SKM-1 (cell line): ENCODE measurements around the gene OLFM2.
"Not testable (repeated sequence)": the region's sequence is repeated elsewhere in the genome, so short reads cannot be mapped to it uniquely, and the experiment has no call there.

Experiments
- DNase-seq: peaks from one replicate; lab custom pipeline; 2025; ENCODE audit not compliant: unreplicated experiment; lab: John Stamatoyannopoulos, UW

OLFM2 gene

GRCh38 chr19:9943744-9944143 lies 7.4 kb upstream of the OLFM2 start:
- DNase-seq = no peak

DNA sequence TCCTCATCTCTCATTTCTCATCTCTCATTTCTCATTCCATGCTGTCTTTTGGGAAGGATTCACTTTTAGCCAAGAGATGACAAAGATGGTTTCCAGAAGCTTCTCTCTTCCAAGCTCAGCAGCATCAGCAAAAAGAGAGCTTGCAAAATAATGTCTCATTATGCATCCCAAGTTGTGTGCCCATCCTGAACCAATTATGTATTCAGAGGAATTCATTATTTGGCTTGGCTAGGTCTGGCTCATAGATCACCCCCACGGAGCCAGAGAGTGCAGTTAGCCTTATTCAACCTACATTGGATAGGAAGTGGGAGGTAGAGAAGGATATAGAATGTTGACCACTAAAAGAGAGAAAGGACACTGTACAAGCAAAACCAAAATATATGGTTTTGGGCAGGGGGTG lies 5.4 kb upstream of the OLFM2 start:
- DNase-seq = no peak

- DNase-seq = no peak
These were observed 4.9 kb upstream of the OLFM2 start for GRCh38 chr19:9941231-9941630.

- DNase-seq = no peak
These were observed 4.5 kb upstream of the OLFM2 start for GRCh38 chr19:9940778-9941177.

GRCh38 chr19:9939301-9939913 lies 3.1 kb upstream of the OLFM2 start:
- no peak for DNase-seq

DNA sequence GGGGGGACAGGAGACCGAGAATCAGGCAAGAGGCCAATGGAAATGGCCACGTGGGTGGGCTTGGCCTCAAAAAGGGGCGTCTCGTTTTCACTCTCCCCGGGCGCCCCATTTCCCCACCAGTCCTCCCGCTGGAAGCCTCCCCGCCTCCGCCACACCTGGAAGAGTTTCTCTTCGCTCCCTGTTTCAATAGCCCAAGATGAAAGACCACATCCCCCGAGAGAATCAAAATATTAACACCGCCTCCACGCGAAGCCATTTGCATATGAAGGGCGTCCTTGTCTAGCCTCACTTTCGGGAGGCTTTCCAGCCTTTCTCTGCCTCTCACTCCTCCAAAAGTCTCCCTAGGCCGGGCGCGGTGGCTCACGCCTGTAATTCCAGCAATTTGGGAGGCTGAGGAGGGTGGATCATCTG lies 691 bp upstream of the OLFM2 start:
- DNase-seq = no peak

DNA sequence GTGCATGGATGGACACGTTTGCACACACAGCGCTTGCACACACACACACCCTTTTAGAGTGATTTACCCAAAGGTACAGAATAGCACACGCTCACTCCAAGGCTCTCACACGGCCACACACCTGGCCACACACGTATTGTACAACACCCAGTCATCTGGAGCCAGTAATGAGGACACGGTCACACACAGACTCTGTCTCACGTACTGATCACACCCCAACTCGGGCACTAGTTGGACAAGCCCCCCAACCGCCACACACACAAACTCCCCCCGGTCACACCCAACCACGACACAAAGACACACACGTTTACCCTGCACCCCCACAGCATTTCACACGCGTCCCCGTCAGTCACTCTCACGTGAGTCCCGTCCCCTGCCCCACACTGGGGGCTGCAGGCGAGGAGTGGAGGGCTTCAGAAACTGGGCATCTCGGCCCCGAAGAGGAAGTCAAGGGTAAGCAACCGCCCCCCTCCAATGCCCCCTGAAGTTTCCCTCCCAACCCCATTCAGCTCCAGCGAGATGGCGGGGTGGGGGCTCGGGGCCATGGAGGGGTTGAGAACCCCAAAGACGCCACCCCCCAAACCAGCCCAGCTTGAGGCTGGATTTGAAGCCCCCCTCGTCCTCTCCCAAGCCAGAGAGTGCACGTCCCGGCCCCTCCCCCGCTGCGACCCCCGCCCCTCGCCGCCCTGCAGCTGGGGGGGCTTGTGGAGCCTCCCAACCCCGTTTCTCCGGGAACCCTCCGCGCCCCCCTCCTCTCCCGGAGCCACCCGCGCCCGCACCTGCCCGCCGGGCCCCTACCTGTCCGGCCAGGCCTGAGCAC lies 599 bp downstream of the OLFM2 start:
- no peak for DNase-seq

DNA sequence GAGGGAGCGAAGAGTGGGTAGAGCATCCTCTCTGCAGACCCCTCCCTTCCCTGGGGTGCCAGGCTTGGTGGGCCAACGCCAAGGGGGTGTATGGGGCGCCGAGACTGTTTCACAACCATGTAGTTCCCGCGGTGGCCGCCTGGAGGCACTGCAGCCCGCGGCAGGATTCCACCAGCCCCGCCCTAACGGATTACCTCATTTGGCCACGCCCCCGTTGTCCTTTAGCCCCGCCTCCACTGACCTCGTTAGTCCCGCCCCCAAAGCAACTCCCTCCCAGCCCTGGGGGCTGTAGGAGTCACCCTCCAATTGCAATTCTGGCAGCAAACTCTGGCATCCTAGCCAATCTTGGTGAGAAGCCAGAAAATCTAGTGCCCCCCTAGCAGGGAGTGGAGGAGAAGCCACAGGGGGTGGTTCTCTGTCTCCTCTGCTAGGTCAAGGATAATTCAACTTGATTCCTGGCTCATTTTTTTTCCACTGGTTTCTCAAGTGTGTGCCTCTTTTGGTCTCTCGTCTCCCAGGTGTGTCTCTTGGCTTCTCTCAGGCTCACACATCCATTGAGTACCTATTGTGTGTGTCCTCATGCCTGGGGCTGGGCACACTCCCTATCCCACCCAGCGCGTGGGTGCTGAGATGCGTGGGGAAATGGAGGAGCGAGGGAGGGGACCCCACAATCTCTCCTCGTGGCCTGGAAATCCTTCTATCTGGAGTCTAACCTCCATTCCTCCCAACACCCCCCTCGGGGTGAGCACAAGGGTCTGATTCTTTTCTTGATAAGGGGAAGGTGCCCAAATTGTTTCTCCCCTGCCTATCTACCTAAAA lies 2.0 kb downstream of the OLFM2 start:
- DNase-seq = peak; percentile 17

DNA sequence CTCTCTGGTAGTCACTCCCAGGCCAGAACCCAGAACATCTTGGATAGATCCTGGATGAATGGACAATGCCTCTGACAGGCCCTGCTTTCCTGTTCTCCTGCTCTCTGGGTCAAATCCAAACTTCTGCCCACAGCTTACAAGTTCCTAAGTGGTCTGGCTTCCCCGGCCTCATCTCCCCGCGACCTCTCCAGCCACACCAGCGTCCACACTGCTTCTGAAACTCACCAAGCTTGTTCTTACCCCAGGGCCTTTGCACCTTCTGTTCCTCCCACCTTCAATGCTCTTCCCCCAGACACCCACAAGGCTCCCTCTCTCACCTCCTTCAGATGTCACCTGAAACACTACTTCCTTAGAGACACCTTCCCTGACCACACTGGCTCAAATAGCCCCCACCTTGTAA lies 3.5 kb downstream of the OLFM2 start:
- no peak for DNase-seq

GRCh38 chr19:9931629-9932028 lies 4.7 kb downstream of the OLFM2 start:
- no peak for DNase-seq

- no peak for DNase-seq
These were observed 12.9 kb downstream of the OLFM2 start for GRCh38 chr19:9923440-9923839.

DNA sequence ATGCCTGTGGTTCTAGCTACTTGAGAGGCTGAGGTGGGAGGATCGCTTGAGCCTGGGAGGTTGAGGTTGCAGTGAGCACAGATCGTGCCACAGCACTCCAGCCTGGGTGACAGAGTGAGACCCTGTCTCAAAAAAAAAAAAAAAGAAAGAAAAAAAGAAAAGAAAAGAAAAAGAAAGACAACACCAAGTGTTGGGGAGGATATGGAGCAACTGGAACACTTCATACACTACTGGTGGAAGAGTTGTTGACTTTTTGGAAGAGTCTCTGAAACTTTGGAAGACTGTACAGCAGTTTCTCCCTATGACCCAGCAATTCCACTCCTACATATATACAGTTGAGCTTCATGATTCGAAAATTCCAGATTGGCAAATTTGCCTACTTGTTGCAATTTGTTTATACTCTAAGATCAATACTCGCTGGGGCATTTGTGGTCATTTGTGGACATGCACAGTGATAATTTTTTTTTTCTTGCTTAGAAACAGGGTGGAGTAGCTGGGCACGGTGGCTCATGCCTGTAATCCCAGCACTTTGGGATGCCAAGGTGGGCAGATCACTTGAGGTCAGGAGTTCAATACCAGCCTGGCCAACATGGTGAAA lies 13.4 kb downstream of the OLFM2 start:
- DNase-seq = not testable (repeated sequence)

DNA sequence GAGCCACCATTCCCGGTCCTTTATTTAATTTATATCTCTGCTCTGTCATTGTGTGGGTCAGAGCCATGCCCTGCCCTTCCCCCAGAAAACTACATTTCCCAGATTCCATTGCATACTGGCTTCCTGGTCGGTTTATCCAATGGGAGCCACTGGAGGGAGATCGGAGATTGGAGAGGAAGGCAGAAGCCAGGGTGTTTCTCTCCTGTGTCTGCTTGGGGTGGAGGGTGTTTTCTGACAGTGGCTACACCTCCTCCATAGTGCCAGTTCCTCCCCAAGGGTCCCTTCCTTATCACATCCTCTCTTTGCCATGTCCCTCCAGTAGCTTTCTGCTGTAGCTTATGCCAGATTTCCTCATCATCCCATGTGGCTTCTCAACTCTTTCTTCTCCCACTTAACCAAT lies 19.0 kb downstream of the OLFM2 start:
- peak; percentile 47 for DNase-seq

DNA sequence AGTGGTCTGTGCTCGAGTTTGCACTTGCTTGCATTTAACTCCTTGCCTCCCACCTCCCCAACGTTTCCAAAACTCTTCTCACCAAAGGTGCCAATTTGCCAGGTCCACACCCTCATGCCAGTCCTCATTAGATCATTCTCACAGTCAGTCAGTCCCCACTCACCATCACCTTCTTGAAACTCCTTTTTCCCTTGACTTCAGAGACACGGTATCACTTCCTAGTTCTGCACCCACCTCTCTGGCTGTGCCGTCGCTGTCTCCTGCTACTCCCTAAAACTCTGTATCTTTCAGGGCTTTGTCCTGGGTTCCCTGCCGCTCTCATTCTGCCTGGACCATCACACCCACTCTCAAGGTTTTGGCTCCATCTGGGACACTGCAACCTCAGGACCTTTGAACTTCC lies 19.6 kb downstream of the OLFM2 start:
- DNase-seq = no peak

DNA sequence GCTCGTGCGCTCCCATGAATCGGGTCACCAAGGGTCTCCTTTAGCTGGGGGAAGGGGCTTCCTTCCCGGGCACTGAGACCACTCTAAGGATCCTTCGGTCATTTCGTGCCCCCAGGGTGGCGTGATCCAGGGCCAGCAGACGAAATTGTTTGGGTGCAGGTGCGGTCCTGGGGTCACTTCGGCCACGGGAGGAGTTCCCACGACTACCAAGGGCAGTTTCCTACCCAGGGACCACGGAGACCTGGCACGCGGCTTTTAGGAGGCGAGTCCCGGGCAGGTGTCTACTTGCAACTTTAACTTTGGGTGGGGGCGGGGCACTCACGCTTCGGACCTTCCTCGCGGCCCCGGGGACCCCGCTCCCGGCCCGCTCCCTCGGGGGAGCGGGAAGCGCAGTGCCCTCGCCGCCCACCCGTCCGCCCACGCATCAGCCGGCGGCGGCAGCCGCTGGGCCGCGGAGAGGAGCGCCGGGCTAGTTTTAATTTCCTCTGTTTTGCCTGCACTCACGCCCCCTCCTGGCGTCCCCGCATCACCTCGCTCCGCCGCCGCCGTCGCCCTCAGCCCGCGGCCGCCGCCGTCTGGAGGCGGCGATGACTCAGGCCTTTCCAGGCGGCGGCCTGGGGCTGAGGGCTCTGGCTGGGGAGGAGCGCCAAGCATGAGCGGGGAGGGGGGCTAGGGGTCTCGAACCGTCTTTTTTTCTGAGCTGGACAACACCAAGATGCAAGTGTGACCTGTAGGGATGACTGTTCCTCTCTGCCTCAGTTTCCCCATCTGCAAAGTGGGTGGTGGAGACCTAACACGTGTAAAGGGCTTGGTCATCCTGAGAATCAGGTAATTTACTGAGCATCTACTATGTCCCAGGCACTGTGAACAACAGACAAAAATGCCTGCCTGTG lies 21.8 kb downstream of the OLFM2 start:
- peak; percentile 80 for DNase-seq

- no peak for DNase-seq
These were observed 22.4 kb downstream of the OLFM2 start for GRCh38 chr19:9914001-9914314.

DNA sequence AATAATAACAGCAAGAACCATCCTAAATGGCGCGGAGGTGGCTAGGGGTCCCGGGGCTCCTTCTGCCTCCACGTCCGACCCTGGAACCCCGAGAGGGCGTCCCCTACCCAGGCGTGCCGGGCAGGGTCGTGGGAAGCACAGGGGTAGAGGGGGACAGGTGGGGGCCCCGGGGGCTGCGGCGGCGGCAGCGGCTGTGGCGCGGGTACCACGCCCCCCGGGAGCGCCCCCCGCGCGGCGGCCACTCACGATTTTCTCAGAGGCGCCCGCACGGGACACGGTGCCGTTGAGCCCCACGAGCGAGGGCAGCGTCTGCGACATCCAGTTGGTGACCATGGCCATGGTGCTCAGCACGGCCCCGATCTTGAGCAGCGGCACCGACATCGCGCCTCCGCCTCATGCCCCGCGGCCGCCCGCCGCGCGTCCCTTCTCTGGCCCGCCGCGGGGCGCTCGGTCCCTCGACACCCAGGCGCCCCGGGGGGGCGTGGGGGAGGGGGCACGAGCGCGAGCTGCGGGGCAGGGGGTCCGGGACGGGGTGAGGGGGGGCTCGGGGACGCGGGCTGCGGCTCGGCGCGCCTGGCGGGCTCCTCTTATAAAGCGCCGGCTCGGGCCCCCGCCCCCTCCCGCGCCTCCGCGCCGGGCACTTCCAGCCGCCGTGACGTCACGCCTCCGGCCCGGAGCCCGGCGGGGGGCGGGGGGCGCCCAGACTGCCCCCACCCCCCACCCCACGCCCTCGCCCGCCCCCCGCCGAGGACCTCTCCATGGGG lies 22.9 kb downstream of the OLFM2 start:
- DNase-seq = no peak

DNA sequence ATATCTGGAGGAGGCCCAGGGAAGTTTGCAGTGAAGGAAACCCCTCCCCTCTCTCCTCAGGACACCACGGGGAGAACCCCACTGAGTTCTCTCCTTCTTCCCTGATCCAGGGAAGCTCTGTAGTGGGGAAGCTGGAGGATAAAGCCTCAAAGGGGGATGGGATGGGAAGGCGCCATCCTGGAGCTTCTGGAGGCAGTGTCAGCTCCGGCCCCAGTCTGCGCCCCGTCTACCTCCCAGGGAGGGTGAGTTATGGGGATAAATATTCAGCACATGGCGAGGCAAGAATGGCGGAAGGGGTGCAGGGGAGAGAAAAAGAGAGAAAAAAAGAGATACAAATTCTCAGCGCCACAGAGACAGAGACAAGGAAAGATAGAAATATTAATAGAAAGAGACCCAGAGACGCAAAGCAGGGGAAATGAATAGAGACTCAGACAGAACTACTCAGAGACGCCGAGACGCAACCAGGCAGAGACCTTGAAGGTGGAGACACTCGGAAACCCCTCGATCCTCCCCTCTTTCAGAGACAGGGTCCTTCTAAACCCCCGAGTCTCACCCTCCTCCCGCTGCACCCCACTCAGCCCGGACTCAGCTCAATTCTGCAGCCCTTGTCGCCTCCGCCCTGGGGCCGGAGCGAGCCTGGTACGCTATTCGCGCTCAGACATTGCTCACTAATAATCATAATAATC lies 23.6 kb downstream of the OLFM2 start:
- no peak for DNase-seq

GRCh38 chr19:9911524-9912185 lies 24.7 kb downstream of the OLFM2 start:
- no peak for DNase-seq
